Stomach (tissue), 9 donors: Measurements from ENCODE around the gene GLCCI1. TPM values are rescaled to one million over a fixed set of nuclear protein-coding genes. Genes with fewer than 3 reads are reported as not detected.

Experiments
- DNase-seq, 2 donors: peaks; one replicate each; pipeline versions ENCODE4 v3.0.0 to v3.0.0-alpha.2; 2013 to 2019
- H3K27ac ChIP-seq, 5 donors: fragments of 200-600 bp in 4 of 5; sonication (generic) in 4 of 5; one replicate each; pipeline ENCODE4 v1.5.1; 2013 to 2019; ENCODE audit warnings: mild to moderate bottlenecking in 1 of 5, moderate library complexity in 1 of 5
- H3K27me3 ChIP-seq, 3 donors: fragments of 200-600 bp; sonication (generic); one replicate each; pipeline ENCODE4 v1.5.1; 2017 to 2019; ENCODE audit warnings: mixed run types in 1 of 3
- H3K36me3 ChIP-seq, 4 donors: fragments of 200-600 bp; sonication (generic); 1 replicate in 3 of 4; 2 replicates in 1 of 4; pipeline ENCODE4 v1.5.1; 2016 to 2019
- H3K4me1 ChIP-seq, 4 donors: fragments of 200-600 bp; sonication (generic); one replicate each; pipeline ENCODE4 v1.5.1; 2016 to 2019
- H3K4me3 ChIP-seq, 4 donors: fragments of 200-600 bp; sonication (generic) in 3 of 4; one replicate each; pipeline ENCODE4 v1.5.1; 2016 to 2019; ENCODE audit warnings: mild to moderate bottlenecking in 1 of 4
- H3K9me3 ChIP-seq, 4 donors: fragments of 200-600 bp; sonication (generic); one replicate each; pipeline ENCODE4 v1.5.1; 2016 to 2019
- CTCF ChIP-seq, 7 experiments: fragments of 450-650 bp in 4 of 7; fragments of 200-600 bp in 3 of 7; sonication (generic) in 3 of 7; IDR thresholded peaks; one replicate each; pipeline ENCODE4 v1.5.1; 2016 to 2019; ENCODE audit warnings: antibody characterized with exemption in 7 of 7, control low read depth in 2 of 7, mild to moderate bottlenecking in 1 of 7
- EP300 ChIP-seq: sonication (generic); formaldehyde crosslinking; IDR thresholded peaks from one replicate; pipeline ENCODE4 v1.6.1; 2017; ENCODE audit warnings: antibody characterized with exemption
- POLR2A ChIP-seq, 4 donors: fragments of 450-650 bp; IDR thresholded peaks; one replicate each; pipeline ENCODE4 v1.6.1; 2016; ENCODE audit warnings: antibody characterized with exemption in 4 of 4, control low read depth in 2 of 4, mild to moderate bottlenecking in 1 of 4, moderate library complexity in 1 of 4
- POLR2AphosphoS5 ChIP-seq, 3 donors: sonication (generic); formaldehyde crosslinking; IDR thresholded peaks; one replicate each; pipeline ENCODE4 v1.6.1; 2016; ENCODE audit warnings: antibody characterized with exemption in 3 of 3
- WGBS, 5 donors: extraction: QIAGEN DNeasy Blood & Tissue Kit in 3 of 5; methylation state at CpG; one replicate each; pipeline versions ENCODE4 v1.1.5 to v1.1.7; 2013 to 2018; 5-methylcytosine and 5-hydroxymethylcytosine counted together
- intact Hi-C: fragments of 100-400 bp; cut with DNase I; formaldehyde crosslinking; loops from one replicate; pipeline ENCODE4 v1.15.1; 2023; ENCODE audit warnings: low total_unique reads
- polyA plus RNA-seq, 3 donors: library from polyadenylated mRNA; stranded (reverse); fragments of 200-250 nt; gene quantifications; one replicate each; pipeline ENCODE4 v1.2.3, GENCODE V29; 2013
- total RNA-seq, 5 donors: library from RNA; depleted of rRNA; stranded (reverse); fragments of >200 nt; gene quantifications; one replicate each; pipeline versions ENCODE4 v1.1.0 to v1.2.3, GENCODE V29; 2014 to 2016
- donor health status: healthy with polysubstance abuse.
- donor health status: Bipolar disorder and iron deficiency.
- donor health status: healthy.

The GLCCI1 gene
- total and polyA plus RNA-seq, 8 donors, result 2.6 to 60.9 (median 14.9) TPM

- Histone ChIP-seq H3K27me3 (no peaks in the 10 kb centered on the region), H3K9me3 (no peaks in the 10 kb centered on the region), H3K4me1 (no peaks in the 10 kb centered on the region), H3K27ac (no peak overlapping the region), H3K4me3 (no peak overlapping the region), H3K36me3 (peaks cover 6 to 14% (median 9%) of the 10 kb centered on the region in 4 donors)
- intact Hi-C loops, result no loop called here
- TF ChIP-seq POLR2AphosphoS5 (IDR thresholded peaks at IDR 0.05) (no peak), EP300 (no peak), CTCF (IDR thresholded peaks at IDR 0.05) (no peak), POLR2A (IDR thresholded peaks at IDR 0.05) (no peak)
- 88 to 94% (median 91%) methylated on average over 9 of the region's 9 CpGs for WGBS, 5 donors
- no peak for DNase-seq
These were observed 102.0 kb downstream of the GLCCI1 start for GRCh38 chr7:8070451-8071180.

GRCh38 chr7:8078418-8078817 lies 109.8 kb downstream of the GLCCI1 start:
- Histone ChIP-seq H3K4me3 (no peak overlapping the region), H3K36me3 (no peaks in the 10 kb centered on the region), H3K27me3 (no peaks in the 10 kb centered on the region), H3K9me3 (no peaks in the 10 kb centered on the region), H3K27ac (no peak overlapping the region), H3K4me1 (no peaks in the 10 kb centered on the region)
- intact Hi-C loops, result no loop called here
- TF ChIP-seq CTCF (IDR thresholded peaks at IDR 0.05) (no peak), POLR2AphosphoS5 (IDR thresholded peaks at IDR 0.05) (no peak), POLR2A (IDR thresholded peaks at IDR 0.05) (no peak), EP300 (no peak)
- DNase-seq, result no peak

- H3K9me3 ChIP-seq, result no peaks in the 10 kb centered on the region
- H3K27me3 ChIP-seq, result no peaks in the 10 kb centered on the region
- no peaks in the 10 kb centered on the region for H3K4me1 ChIP-seq
- intact Hi-C loops, result no loop called here
- 87 to 96% (median 93%) methylated on average over 2 of the region's 2 CpGs for whole genome bisulfite sequencing, 5 donors
- TF ChIP-seq POLR2AphosphoS5 (IDR thresholded peaks at IDR 0.05) (no peak), POLR2A (IDR thresholded peaks at IDR 0.05) (no peak), CTCF (IDR thresholded peaks at IDR 0.05) (no peak), EP300 (no peak)
- no peak for DNase-seq
- no peak overlapping the region for H3K27ac ChIP-seq
- H3K4me3 ChIP-seq, result no peak overlapping the region
- peaks cover 0 to 33% (median 25%) of the 10 kb centered on the region in 4 donors for H3K36me3 ChIP-seq
These were observed 114.2 kb downstream of the GLCCI1 start for GRCh38 chr7:8082762-8083161.

GRCh38 chr7:8084836-8085235 lies 116.2 kb downstream of the GLCCI1 start:
- DNase-seq, result no peak
- 87 to 92% (median 90%) methylated on average over 5 of the region's 5 CpGs for WGBS, 5 donors
- intact Hi-C loops, result no loop called here
- no peaks in the 10 kb centered on the region for H3K9me3 ChIP-seq
- no peak for TF ChIP-seq CTCF (IDR thresholded peaks at IDR 0.05)
- no peak for TF ChIP-seq POLR2A (IDR thresholded peaks at IDR 0.05)
- no peak for TF ChIP-seq POLR2AphosphoS5 (IDR thresholded peaks at IDR 0.05)
- no peak for TF ChIP-seq EP300
- H3K4me3 ChIP-seq, result no peak overlapping the region
- no peak overlapping the region for H3K27ac ChIP-seq
- no peaks in the 10 kb centered on the region for H3K27me3 ChIP-seq
- H3K4me1 ChIP-seq, result no peaks in the 10 kb centered on the region
- peaks cover 0 to 34% (median 25%) of the 10 kb centered on the region in 4 donors for H3K36me3 ChIP-seq
